Measurements from ENCODE around the gene FOXK1.

Gene FOXK1

DNA sequence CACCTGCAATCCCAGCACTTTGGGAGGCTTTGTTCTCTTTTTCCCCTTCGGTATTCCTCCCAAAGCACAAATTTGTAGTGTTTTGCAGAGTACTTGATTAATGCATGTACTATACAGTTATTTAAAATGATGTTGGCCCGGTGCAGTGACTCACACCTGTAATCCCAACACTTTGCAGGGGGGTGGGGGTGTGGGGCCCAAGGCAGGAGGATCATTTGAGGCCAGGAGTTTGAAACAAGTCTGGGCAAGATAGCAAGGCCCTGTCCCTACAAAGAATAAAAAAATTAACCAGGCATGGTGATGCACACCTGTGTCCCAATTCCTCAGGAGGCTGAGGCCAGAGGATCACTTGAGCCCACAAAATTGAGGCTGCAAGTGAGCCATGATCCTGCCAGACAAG lies 26.8 kb upstream of the FOXK1 start:
- Histone ChIP-seq H3K79me1 (ENCODE audit: low read depth, low read length) (no peaks in the 10 kb centered on the region), H3K4me1 (ENCODE audit: control insufficient read depth in 2 of 2, insufficient read depth in 1 of 2, low read depth in 1 of 2, low read length in 2 of 2) (peaks cover 2 to 23% of the 10 kb centered on the region in 2 donors), H3K4me2 (ENCODE audit: insufficient read depth, low read length, poor library complexity, severe bottlenecking) (no peak overlapping the region), H2BK12ac (ENCODE audit: low read length) (no peak overlapping the region), H2AFZ (ENCODE audit: low read length) (no peak overlapping the region), H3K27me3 (ENCODE audit: control insufficient read depth in 3 of 3, insufficient read depth in 3 of 3, low read depth in 1 of 3, low read length in 3 of 3) (no peaks in the 10 kb centered on the region), H3K14ac (ENCODE audit: low read length) (no peak overlapping the region), H3K4ac (ENCODE audit: low read length) (no peak overlapping the region), H3K27ac (replicated peaks; ENCODE audit: low read length) (no peak overlapping the region), H3K9me3 (replicated peaks in 1 of 2; ENCODE audit: control insufficient read depth in 2 of 2, insufficient read depth in 1 of 2, low read depth in 1 of 2, low read length in 2 of 2) (peaks cover 7 to 23% of the 10 kb centered on the region in 2 donors), H4K91ac (ENCODE audit: low read depth, low read length, poor library complexity) (no peak overlapping the region), H4K8ac (ENCODE audit: low read depth, low read length) (no peak overlapping the region), H3K4me3 (ENCODE audit: low read length in 2 of 2) (no peak overlapping the region), H2BK15ac (ENCODE audit: low read length) (no peak overlapping the region), H3K18ac (ENCODE audit: low read length) (no peak overlapping the region), H2AK5ac (ENCODE audit: low read depth, low read length) (no peak overlapping the region), H3K23ac (ENCODE audit: low read depth, low read length, poor library complexity) (no peak overlapping the region), H3K9ac (ENCODE audit: low read depth, low read length, poor library complexity) (no peak overlapping the region), H2BK5ac (ENCODE audit: low read length) (no peak overlapping the region), H2BK120ac (ENCODE audit: low read depth, low read length) (no peak overlapping the region), H3K36me3 (replicated peaks in 1 of 2; ENCODE audit: control insufficient read depth in 2 of 2, insufficient read depth in 2 of 2, low read length in 2 of 2) (no peaks in the 10 kb centered on the region)
- DNase-seq (ENCODE audit: low spot score), result no peak
- WGBS, 2 donors (ENCODE audit: extremely low coverage in 2 of 2, insufficient read length in 2 of 2, insufficient replicate concordance in 1 of 2), result no CpG with 5 or more reads among the region's 2 CpGs

DNA sequence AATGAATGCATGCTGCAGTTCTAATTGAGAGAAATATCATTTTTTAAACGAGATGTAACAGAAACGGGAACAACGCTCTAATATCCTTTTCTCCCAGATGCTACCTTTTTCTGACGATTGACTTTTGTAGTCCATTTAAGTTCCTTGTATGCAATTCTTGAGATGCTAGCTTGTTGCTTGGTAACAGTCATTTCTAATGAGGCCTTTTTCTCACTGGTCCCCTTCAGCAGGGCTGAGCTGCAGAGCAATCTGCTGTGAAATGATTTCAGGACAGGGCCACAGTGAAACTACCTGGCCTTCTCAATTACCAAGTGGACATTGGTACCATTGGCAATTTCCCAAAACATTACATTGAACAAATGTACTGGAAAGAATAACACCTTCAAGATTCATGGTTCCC lies 26.2 kb upstream of the FOXK1 start:
- Histone ChIP-seq H3K4me1 (ENCODE audit: control insufficient read depth in 2 of 2, insufficient read depth in 1 of 2, low read depth in 1 of 2, low read length in 2 of 2) (peaks cover 2 to 20% of the 10 kb centered on the region in 2 donors), H2BK5ac (ENCODE audit: low read length) (no peak overlapping the region), H3K27ac (replicated peaks; ENCODE audit: low read length) (no peak overlapping the region)

DNA sequence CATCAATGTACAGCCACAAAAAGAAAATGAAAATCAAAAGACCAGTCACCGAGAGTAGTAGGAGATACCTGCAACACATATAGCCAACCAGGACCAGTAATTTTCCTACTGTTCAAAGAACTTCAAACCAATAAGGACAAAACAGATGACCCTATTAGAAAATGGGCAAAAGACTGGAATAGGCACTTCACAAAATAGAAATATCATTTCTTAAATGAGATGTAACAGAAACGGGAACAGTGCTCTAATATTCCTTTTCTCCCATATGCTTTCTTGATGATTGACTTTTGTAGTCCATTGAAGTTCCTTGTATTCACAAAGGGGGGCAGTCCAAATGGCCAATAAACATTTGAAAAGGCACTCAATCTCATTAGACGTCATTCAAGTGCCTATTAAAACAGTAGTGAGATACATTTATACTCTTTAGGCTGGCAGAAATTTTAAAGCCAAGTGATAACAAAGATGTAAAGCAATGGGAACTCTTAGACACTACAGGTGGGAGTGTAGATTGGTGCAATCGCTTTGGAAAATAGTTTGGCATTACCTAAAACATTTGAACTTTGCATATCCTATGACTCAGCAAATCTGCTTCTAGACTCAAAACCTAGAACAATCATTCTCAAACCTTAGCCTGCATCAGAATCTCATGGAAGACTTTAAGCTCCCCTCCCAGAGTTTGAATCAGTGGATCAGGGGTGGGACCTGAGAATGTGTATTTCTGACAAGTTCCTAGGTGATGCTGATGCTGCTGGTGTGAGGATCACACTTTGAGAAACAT lies 24.3 kb upstream of the FOXK1 start:
- H4K8ac ChIP-seq (ENCODE audit: low read depth, low read length), result no peak overlapping the region
- H3K4me2 ChIP-seq (ENCODE audit: insufficient read depth, low read length, poor library complexity, severe bottlenecking), result no peak overlapping the region
- H3K9ac ChIP-seq (ENCODE audit: low read depth, low read length, poor library complexity), result no peak overlapping the region
- no peak overlapping the region for H2BK12ac ChIP-seq (ENCODE audit: low read length)
- no peak overlapping the region for H2BK15ac ChIP-seq (ENCODE audit: low read length)
- no peak overlapping the region for H2AFZ ChIP-seq (ENCODE audit: low read length)
- no peaks in the 10 kb centered on the region for H3K79me1 ChIP-seq (ENCODE audit: low read depth, low read length)
- no peak overlapping the region for H3K4me3 ChIP-seq (ENCODE audit: low read length in 2 of 2)
- H2AK5ac ChIP-seq (ENCODE audit: low read depth, low read length), result no peak overlapping the region
- no CpG with 5 or more reads among the region's 4 CpGs for WGBS, 2 donors (ENCODE audit: extremely low coverage in 2 of 2, insufficient read length in 2 of 2, insufficient replicate concordance in 1 of 2)
- no peak overlapping the region for H4K91ac ChIP-seq (ENCODE audit: low read depth, low read length, poor library complexity)
- H2BK120ac ChIP-seq (ENCODE audit: low read depth, low read length), result no peak overlapping the region
- no peaks in the 10 kb centered on the region for H3K36me3 ChIP-seq (replicated peaks in 1 of 2; ENCODE audit: control insufficient read depth in 2 of 2, insufficient read depth in 2 of 2, low read length in 2 of 2)
- no peaks in the 10 kb centered on the region for H3K27me3 ChIP-seq (ENCODE audit: control insufficient read depth in 3 of 3, insufficient read depth in 3 of 3, low read depth in 1 of 3, low read length in 3 of 3)
- H3K27ac ChIP-seq (replicated peaks; ENCODE audit: low read length), result no peak overlapping the region
- no peak overlapping the region for H3K23ac ChIP-seq (ENCODE audit: low read depth, low read length, poor library complexity)
- H2BK5ac ChIP-seq (ENCODE audit: low read length), result no peak overlapping the region
- no peak overlapping the region for H3K14ac ChIP-seq (ENCODE audit: low read length)
- DNase-seq (ENCODE audit: low spot score), result no peak
- H3K9me3 ChIP-seq (replicated peaks in 1 of 2; ENCODE audit: control insufficient read depth in 2 of 2, insufficient read depth in 1 of 2, low read depth in 1 of 2, low read length in 2 of 2), result peaks cover 7 to 29% of the 10 kb centered on the region in 2 donors
- H3K4ac ChIP-seq (ENCODE audit: low read length), result no peak overlapping the region
- no peak overlapping the region for H3K18ac ChIP-seq (ENCODE audit: low read length)
- peaks cover 0 to 15% of the 10 kb centered on the region in 2 donors for H3K4me1 ChIP-seq (ENCODE audit: control insufficient read depth in 2 of 2, insufficient read depth in 1 of 2, low read depth in 1 of 2, low read length in 2 of 2)

More for the DNA sequence above, 26.2 kb upstream of the FOXK1 start:
- Histone ChIP-seq H3K23ac (ENCODE audit: low read depth, low read length, poor library complexity) (no peak overlapping the region), H2BK120ac (ENCODE audit: low read depth, low read length) (no peak overlapping the region), H3K14ac (ENCODE audit: low read length) (no peak overlapping the region), H2AK5ac (ENCODE audit: low read depth, low read length) (no peak overlapping the region), H2BK15ac (ENCODE audit: low read length) (no peak overlapping the region), H4K8ac (ENCODE audit: low read depth, low read length) (no peak overlapping the region), H3K36me3 (replicated peaks in 1 of 2; ENCODE audit: control insufficient read depth in 2 of 2, insufficient read depth in 2 of 2, low read length in 2 of 2) (no peaks in the 10 kb centered on the region), H3K9ac (ENCODE audit: low read depth, low read length, poor library complexity) (no peak overlapping the region), H4K91ac (ENCODE audit: low read depth, low read length, poor library complexity) (no peak overlapping the region), H3K4me3 (ENCODE audit: low read length in 2 of 2) (no peak overlapping the region), H3K18ac (ENCODE audit: low read length) (no peak overlapping the region), H3K4ac (ENCODE audit: low read length) (no peak overlapping the region), H2AFZ (ENCODE audit: low read length) (peak overlapping the region; percentile 50), H2BK12ac (ENCODE audit: low read length) (no peak overlapping the region), H3K27me3 (ENCODE audit: control insufficient read depth in 3 of 3, insufficient read depth in 3 of 3, low read depth in 1 of 3, low read length in 3 of 3) (no peaks in the 10 kb centered on the region), H3K4me2 (ENCODE audit: insufficient read depth, low read length, poor library complexity, severe bottlenecking) (no peak overlapping the region), H3K9me3 (replicated peaks in 1 of 2; ENCODE audit: control insufficient read depth in 2 of 2, insufficient read depth in 1 of 2, low read depth in 1 of 2, low read length in 2 of 2) (peaks cover 7 to 29% of the 10 kb centered on the region in 2 donors), H3K79me1 (ENCODE audit: low read depth, low read length) (no peaks in the 10 kb centered on the region)
- no CpG with 5 or more reads among the region's 4 CpGs for WGBS, 2 donors (ENCODE audit: extremely low coverage in 2 of 2, insufficient read length in 2 of 2, insufficient replicate concordance in 1 of 2)
- DNase-seq (ENCODE audit: low spot score), result no peak

DNA sequence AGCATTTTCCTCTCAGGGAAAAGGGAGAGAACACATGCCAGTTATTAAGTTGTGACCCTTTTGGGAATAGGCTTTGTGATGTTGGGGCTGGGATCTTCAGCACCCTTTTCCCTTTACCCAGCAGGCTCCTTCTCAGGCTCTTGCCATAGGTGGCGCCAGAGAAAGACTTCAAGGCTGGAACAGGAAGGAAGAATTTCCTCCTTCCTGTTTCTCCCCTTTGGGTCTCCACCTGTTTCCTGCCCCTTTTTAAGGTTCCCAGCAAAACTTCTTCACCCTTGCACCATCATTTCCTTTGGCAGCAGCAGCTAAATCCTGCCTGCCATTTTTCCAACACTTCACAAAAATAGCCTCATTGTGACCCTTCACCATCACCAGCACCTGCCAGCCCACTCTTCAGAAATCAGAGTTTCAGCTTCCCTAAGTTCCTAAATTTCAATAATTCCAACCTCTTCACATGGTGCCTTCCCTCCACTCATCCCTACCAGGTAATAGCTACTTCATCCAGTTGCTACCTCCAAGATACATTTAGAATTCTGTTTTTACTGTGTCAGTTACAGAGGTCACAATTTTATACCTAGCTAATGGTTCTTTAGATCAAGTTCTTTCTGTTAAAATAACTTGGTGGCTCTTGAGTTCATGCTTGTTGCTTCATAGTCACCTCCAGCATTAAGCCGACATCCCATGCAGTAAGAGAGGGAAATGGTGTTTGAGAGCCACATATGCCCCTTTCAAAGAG lies 22.4 kb upstream of the FOXK1 start:
- H3K36me3 ChIP-seq (replicated peaks in 1 of 2; ENCODE audit: control insufficient read depth in 2 of 2, insufficient read depth in 2 of 2, low read length in 2 of 2), result no peaks in the 10 kb centered on the region
- peaks cover 7 to 29% of the 10 kb centered on the region in 2 donors for H3K9me3 ChIP-seq (replicated peaks in 1 of 2; ENCODE audit: control insufficient read depth in 2 of 2, insufficient read depth in 1 of 2, low read depth in 1 of 2, low read length in 2 of 2)
- H2BK12ac ChIP-seq (ENCODE audit: low read length), result no peak overlapping the region
- peaks cover 0 to 15% of the 10 kb centered on the region in 2 donors for H3K4me1 ChIP-seq (ENCODE audit: control insufficient read depth in 2 of 2, insufficient read depth in 1 of 2, low read depth in 1 of 2, low read length in 2 of 2)
- no peak overlapping the region for H4K91ac ChIP-seq (ENCODE audit: low read depth, low read length, poor library complexity)
- H3K79me1 ChIP-seq (ENCODE audit: low read depth, low read length), result no peaks in the 10 kb centered on the region
- WGBS, 2 donors (ENCODE audit: extremely low coverage in 2 of 2, insufficient read length in 2 of 2, insufficient replicate concordance in 1 of 2), result no CpG with 5 or more reads among the region's 2 CpGs
- no peak overlapping the region for H3K4me3 ChIP-seq (ENCODE audit: low read length in 2 of 2)
- no peak overlapping the region for H4K8ac ChIP-seq (ENCODE audit: low read depth, low read length)
- peak overlapping the region; percentile 46 for H2AFZ ChIP-seq (ENCODE audit: low read length)
- no peaks in the 10 kb centered on the region for H3K27me3 ChIP-seq (ENCODE audit: control insufficient read depth in 3 of 3, insufficient read depth in 3 of 3, low read depth in 1 of 3, low read length in 3 of 3)
- no peak overlapping the region for H3K18ac ChIP-seq (ENCODE audit: low read length)
- no peak overlapping the region for H2AK5ac ChIP-seq (ENCODE audit: low read depth, low read length)
- H3K9ac ChIP-seq (ENCODE audit: low read depth, low read length, poor library complexity), result no peak overlapping the region
- DNase-seq (ENCODE audit: low spot score), result no peak
- no peak overlapping the region for H3K14ac ChIP-seq (ENCODE audit: low read length)
- no peak overlapping the region for H2BK15ac ChIP-seq (ENCODE audit: low read length)
- H3K23ac ChIP-seq (ENCODE audit: low read depth, low read length, poor library complexity), result no peak overlapping the region
- no peak overlapping the region for H3K4ac ChIP-seq (ENCODE audit: low read length)
- H2BK5ac ChIP-seq (ENCODE audit: low read length), result no peak overlapping the region
- H2BK120ac ChIP-seq (ENCODE audit: low read depth, low read length), result no peak overlapping the region
- no peak overlapping the region for H3K4me2 ChIP-seq (ENCODE audit: insufficient read depth, low read length, poor library complexity, severe bottlenecking)
- no peak overlapping the region for H3K27ac ChIP-seq (replicated peaks; ENCODE audit: low read length)

Data from neuronal stem cell (in vitro differentiated cells).